OCI-LY3 (cell line): ENCODE data around the gene WDR43.

Source experiments
- H2AFZ ChIP-seq: fragments of 200-600, 300-600 bp; shearing (Covaris generic); 2 replicates; pipeline ENCODE4 v1.6.0; 2014; ENCODE audit warnings: antibody characterized with exemption, low read depth, low read length
- H3K27ac ChIP-seq: fragments of 200-600, 300-600 bp; sonication (generic); 2 replicates; pipeline ENCODE4 v1.5.1; 2014; ENCODE audit warnings: mild to moderate bottlenecking, low read length, moderate library complexity, mixed read lengths
- H3K27me3 ChIP-seq: fragments of 200-600, 300-600 bp; sonication (generic); 2 replicates; pipeline ENCODE4 v1.6.1; 2014; ENCODE audit warnings: low read depth, low read length, mixed read lengths
- H3K36me3 ChIP-seq: fragments of 200-600, 300-600 bp; sonication (generic); replicated peaks from 2 replicates; pipeline ENCODE3; 2014; ENCODE audit warnings: low read depth, low read length, mixed read lengths
- H3K4me1 ChIP-seq: fragments of 300-600, 200-600 bp; sonication (generic); 2 replicates; pipeline ENCODE4 v1.6.1; 2014; ENCODE audit warnings: low read length, mixed read lengths
- H3K4me2 ChIP-seq: fragments of 200-600, 300-600 bp; sonication (generic); 2 replicates; pipeline ENCODE4 v1.6.1; 2014; ENCODE audit warnings: low read length, mixed read lengths
- H3K4me3 ChIP-seq: fragments of 300-600, 200-600 bp; sonication (generic); 2 replicates; pipeline ENCODE4 v1.5.1; 2014; ENCODE audit warnings: antibody characterized with exemption, mild to moderate bottlenecking, low read length, moderate library complexity
- H3K79me2 ChIP-seq: fragments of 300-600, 200-600 bp; shearing (Covaris generic); 2 replicates; pipeline ENCODE4 v1.6.1; 2014; ENCODE audit warnings: mild to moderate bottlenecking, low read length, mixed read lengths
- H3K9ac ChIP-seq: fragments of 300-600, 200-600 bp; shearing (Covaris generic); 2 replicates; pipeline ENCODE4 v1.6.0; 2014; ENCODE audit warnings: mild to moderate bottlenecking, low read length, moderate library complexity
- H3K9me3 ChIP-seq: fragments of 200-600, 300-600 bp; shearing (Covaris generic); 2 replicates; pipeline ENCODE4 v1.6.1; 2014; ENCODE audit warnings: low read length, mixed read lengths; ENCODE audit not compliant: insufficient read depth
- H4K20me1 ChIP-seq: fragments of 200-600, 300-600 bp; sonication (generic); 2 replicates; pipeline ENCODE4 v1.6.1; 2016; ENCODE audit warnings: low read length, mixed read lengths; ENCODE audit not compliant: insufficient read depth
- CTCF ChIP-seq: fragments of 200-600, 300-600 bp; sonication (generic); IDR thresholded peaks from 2 replicates; pipeline ENCODE4 v1.5.1; 2014; ENCODE audit warnings: antibody characterized with exemption, low read length, low read depth
- EZH2phosphoT487 ChIP-seq: fragments of 200-600 bp; shearing (Covaris generic); IDR thresholded peaks from 2 replicates; pipeline ENCODE4 v1.6.1; 2018; ENCODE audit warnings: antibody characterized with exemption, mixed run types, low read depth

WDR43 gene

GRCh38 chr2:28970464-28971160 is 76.1 kb downstream of the WDR43 start:
- Histone ChIP-seq H3K36me3 (no peaks in the 10 kb centered on the region), H4K20me1 (no peaks in the 10 kb centered on the region), H3K4me3 (no peak overlapping the region), H3K27me3 (peaks cover 7% of the 10 kb centered on the region; the same call in 1 of the 2 replicates), H3K4me2 (no peak overlapping the region), H3K9ac (no peak overlapping the region), H3K27ac (no peak overlapping the region), H2AFZ (no peak overlapping the region), H3K79me2 (no peaks in the 10 kb centered on the region), H3K4me1 (peaks cover 11% of the 10 kb centered on the region), H3K9me3 (no peaks in the 10 kb centered on the region)
- TF ChIP-seq CTCF (no peak), EZH2phosphoT487 (no peak)

GRCh38 chr2:28972778-28973335 is 78.4 kb downstream of the WDR43 start:
- peaks cover 11% of the 10 kb centered on the region for H3K4me1 ChIP-seq
- H4K20me1 ChIP-seq: no peaks in the 10 kb centered on the region
- no peaks in the 10 kb centered on the region for H3K9me3 ChIP-seq
- H3K27me3 ChIP-seq: peaks cover 7% of the 10 kb centered on the region; the same call in 1 of the 2 replicates
- no peak overlapping the region for H3K27ac ChIP-seq
- H3K79me2 ChIP-seq: no peaks in the 10 kb centered on the region
- no peak overlapping the region for H2AFZ ChIP-seq
- no peak overlapping the region for H3K4me2 ChIP-seq
- H3K9ac ChIP-seq: no peak overlapping the region
- no peaks in the 10 kb centered on the region for H3K36me3 ChIP-seq
- TF ChIP-seq EZH2phosphoT487 (no peak), CTCF (no peak)
- no peak overlapping the region for H3K4me3 ChIP-seq

GRCh38 chr2:28974252-28974651 is 79.8 kb downstream of the WDR43 start:
- Histone ChIP-seq H3K79me2 (no peaks in the 10 kb centered on the region), H2AFZ (no peak overlapping the region), H3K4me2 (no peak overlapping the region), H3K27me3 (peaks cover 7% of the 10 kb centered on the region; the same call in 1 of the 2 replicates), H3K4me3 (no peak overlapping the region), H3K36me3 (no peaks in the 10 kb centered on the region), H3K9me3 (no peaks in the 10 kb centered on the region), H4K20me1 (no peaks in the 10 kb centered on the region), H3K9ac (no peak overlapping the region), H3K27ac (no peak overlapping the region), H3K4me1 (peaks cover 11% of the 10 kb centered on the region)
- TF ChIP-seq EZH2phosphoT487 (no peak), CTCF (no peak)

- Histone ChIP-seq H3K9me3 (no peaks in the 10 kb centered on the region), H3K79me2 (no peaks in the 10 kb centered on the region), H3K36me3 (no peaks in the 10 kb centered on the region), H3K4me1 (peaks cover 10% of the 10 kb centered on the region), H4K20me1 (no peaks in the 10 kb centered on the region), H3K4me3 (no peak overlapping the region), H3K27me3 (peaks cover 7% of the 10 kb centered on the region; the same call in 1 of the 2 replicates), H3K9ac (no peak overlapping the region), H3K27ac (no peak overlapping the region), H3K4me2 (no peak overlapping the region), H2AFZ (no peak overlapping the region)
- TF ChIP-seq EZH2phosphoT487: no peak
- TF ChIP-seq CTCF: no peak
Measured at GRCh38 chr2:28975671-28976070, 81.2 kb downstream of the WDR43 start.
